Measurements from ENCODE around the gene CD200. TPM values are rescaled to one million over a fixed set of nuclear protein-coding genes. Genes with fewer than 3 reads are reported as not detected.

Gene CD200
- total and polyA plus RNA-seq, 4 donors, result 0.10 to 0.28 (median 0.20) TPM

DNA sequence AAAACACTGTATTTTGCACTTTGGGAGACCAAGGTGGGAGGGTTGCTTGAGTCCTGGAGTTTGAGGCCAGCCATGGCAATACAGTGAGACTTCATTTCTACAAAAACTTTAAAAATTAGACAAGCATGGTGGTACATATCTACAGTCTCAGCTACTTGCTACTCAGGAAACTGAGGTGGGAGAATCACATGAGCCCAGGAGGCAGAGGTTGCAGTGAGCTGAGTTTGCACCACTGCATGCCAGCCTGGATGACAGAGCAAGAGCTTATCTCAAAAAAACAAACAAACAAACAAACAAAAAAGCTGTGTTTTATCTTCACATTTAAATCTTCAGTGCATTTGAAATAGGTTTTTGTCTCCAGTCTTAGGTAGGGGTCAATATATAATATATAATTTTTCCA, 34.2 kb upstream of the CD200 start:
- peaks cover 0 to 6% (median 2%) of the 10 kb centered on the region in 4 donors for H3K4me1 ChIP-seq (ENCODE audit: control insufficient read depth in 4 of 4, insufficient read depth in 4 of 4, low read length in 3 of 4)
- no peaks in the 10 kb centered on the region for H3K9me3 ChIP-seq (ENCODE audit: control insufficient read depth in 4 of 4, low read length in 3 of 4)
- H3K27me3 ChIP-seq (ENCODE audit: control insufficient read depth in 4 of 4, insufficient read depth in 4 of 4, low read length in 3 of 4), result no peaks in the 10 kb centered on the region
- H3K4me3 ChIP-seq (ENCODE audit: low read depth in 1 of 3, low read length in 3 of 3), result no peak overlapping the region
- H3K9ac ChIP-seq (ENCODE audit: low read depth in 1 of 2, low read length in 2 of 2), result no peak overlapping the region
- no peak for DNase-seq (ENCODE audit: low spot score)
- no peak overlapping the region for H3K27ac ChIP-seq (ENCODE audit: low read depth in 1 of 2, low read length in 2 of 2)
- no peaks in the 10 kb centered on the region for H3K36me3 ChIP-seq (ENCODE audit: control insufficient read depth in 4 of 4, insufficient read depth in 3 of 4, low read depth in 1 of 4, low read length in 3 of 4)
- TF ChIP-seq NR2F2 (IDR thresholded peaks at IDR 0.05), result no peak
- no peak for TF ChIP-seq SP1 (IDR thresholded peaks at IDR 0.05)
- TF ChIP-seq HNF4G (IDR thresholded peaks at IDR 0.05), result no peak
- TF ChIP-seq FOXA1 (IDR thresholded peaks at IDR 0.05), result no peak
- TF ChIP-seq JUND (IDR thresholded peaks at IDR 0.05), result no peak
- TF ChIP-seq RAD21 (IDR thresholded peaks at IDR 0.05), result no peak
- TF ChIP-seq RXRA (IDR thresholded peaks at IDR 0.05), result no peak
- TF ChIP-seq TAF1 (conservative IDR thresholded peaks at IDR 0.05), result no peak
- TF ChIP-seq, protein P1, sequence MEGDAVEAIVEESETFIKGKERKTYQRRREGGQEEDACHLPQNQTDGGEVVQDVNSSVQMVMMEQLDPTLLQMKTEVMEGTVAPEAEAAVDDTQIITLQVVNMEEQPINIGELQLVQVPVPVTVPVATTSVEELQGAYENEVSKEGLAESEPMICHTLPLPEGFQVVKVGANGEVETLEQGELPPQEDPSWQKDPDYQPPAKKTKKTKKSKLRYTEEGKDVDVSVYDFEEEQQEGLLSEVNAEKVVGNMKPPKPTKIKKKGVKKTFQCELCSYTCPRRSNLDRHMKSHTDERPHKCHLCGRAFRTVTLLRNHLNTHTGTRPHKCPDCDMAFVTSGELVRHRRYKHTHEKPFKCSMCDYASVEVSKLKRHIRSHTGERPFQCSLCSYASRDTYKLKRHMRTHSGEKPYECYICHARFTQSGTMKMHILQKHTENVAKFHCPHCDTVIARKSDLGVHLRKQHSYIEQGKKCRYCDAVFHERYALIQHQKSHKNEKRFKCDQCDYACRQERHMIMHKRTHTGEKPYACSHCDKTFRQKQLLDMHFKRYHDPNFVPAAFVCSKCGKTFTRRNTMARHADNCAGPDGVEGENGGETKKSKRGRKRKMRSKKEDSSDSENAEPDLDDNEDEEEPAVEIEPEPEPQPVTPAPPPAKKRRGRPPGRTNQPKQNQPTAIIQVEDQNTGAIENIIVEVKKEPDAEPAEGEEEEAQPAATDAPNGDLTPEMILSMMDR (IDR thresholded peaks at IDR 0.05; ENCODE audit: low read depth, low read length, missing input control), result no peak
- TF ChIP-seq, protein P2, sequence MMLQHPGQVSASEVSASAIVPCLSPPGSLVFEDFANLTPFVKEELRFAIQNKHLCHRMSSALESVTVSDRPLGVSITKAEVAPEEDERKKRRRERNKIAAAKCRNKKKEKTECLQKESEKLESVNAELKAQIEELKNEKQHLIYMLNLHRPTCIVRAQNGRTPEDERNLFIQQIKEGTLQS (IDR thresholded peaks at IDR 0.05), result no peak

DNA sequence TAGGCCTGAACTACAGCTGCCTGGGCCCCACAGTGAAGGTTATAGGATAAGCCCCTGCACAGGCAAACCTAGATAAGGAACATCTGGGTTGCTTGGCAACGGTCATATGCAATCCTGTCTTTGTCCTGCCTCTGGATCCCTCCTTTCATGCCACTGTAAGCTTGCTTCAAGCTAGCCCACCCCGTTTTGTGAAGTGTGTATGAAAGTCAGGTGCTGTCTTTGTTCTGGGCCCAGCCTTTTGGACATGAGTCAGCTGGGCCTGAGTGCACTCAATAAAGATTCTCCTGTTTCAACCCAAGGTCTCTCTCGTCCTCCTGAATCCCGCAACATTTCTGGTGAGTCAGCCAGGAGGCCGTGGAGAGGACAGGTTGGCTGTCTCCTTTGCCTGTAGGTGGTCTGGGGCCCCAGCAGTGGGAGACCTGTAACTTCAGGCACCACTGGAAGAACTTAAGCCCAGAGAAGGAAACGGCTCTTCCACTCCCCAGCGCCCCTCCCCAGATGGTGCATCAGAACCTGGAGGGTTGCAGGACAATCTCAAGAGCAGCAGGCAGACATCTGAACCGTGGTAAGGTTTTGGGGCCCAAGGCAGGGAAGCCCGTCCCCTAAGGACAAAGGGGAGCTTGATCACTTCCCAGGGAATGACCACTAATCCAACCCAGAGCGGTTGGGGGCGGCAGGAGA, 30.7 kb upstream of the CD200 start:
- Histone ChIP-seq H3K4me3 (ENCODE audit: low read depth in 1 of 3, low read length in 3 of 3) (no peak overlapping the region), H3K27me3 (ENCODE audit: control insufficient read depth in 4 of 4, insufficient read depth in 4 of 4, low read length in 3 of 4) (no peaks in the 10 kb centered on the region), H3K27ac (ENCODE audit: low read depth in 1 of 2, low read length in 2 of 2) (no peak overlapping the region), H3K9me3 (ENCODE audit: control insufficient read depth in 4 of 4, low read length in 3 of 4) (no peaks in the 10 kb centered on the region), H3K9ac (ENCODE audit: low read depth in 1 of 2, low read length in 2 of 2) (no peak overlapping the region), H3K4me1 (ENCODE audit: control insufficient read depth in 4 of 4, insufficient read depth in 4 of 4, low read length in 3 of 4) (peaks cover 0 to 3% (median 0%) of the 10 kb centered on the region in 4 donors), H3K36me3 (ENCODE audit: control insufficient read depth in 4 of 4, insufficient read depth in 3 of 4, low read depth in 1 of 4, low read length in 3 of 4) (no peaks in the 10 kb centered on the region)
- no peak for DNase-seq (ENCODE audit: low spot score)
- 88% methylated on average over 11 of the region's 11 CpGs for WGBS
- TF ChIP-seq RXRA (IDR thresholded peaks at IDR 0.05) (no peak), HNF4G (IDR thresholded peaks at IDR 0.05) (no peak), TAF1 (conservative IDR thresholded peaks at IDR 0.05) (no peak), ZBTB33 (IDR thresholded peaks at IDR 0.05) (no peak), HNF4A (conservative IDR thresholded peaks at IDR 0.05) (no peak), YY1 (IDR thresholded peaks at IDR 0.05) (no peak), SP1 (IDR thresholded peaks at IDR 0.05) (no peak), FOXA1 (IDR thresholded peaks at IDR 0.05) (no peak)
- TF ChIP-seq, protein P3, sequence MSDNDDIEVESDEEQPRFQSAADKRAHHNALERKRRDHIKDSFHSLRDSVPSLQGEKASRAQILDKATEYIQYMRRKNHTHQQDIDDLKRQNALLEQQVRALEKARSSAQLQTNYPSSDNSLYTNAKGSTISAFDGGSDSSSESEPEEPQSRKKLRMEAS (IDR thresholded peaks at IDR 0.05), result no peak
- TF ChIP-seq, protein P2 (IDR thresholded peaks at IDR 0.05), result no peak
